HL-60 (cell line): ENCODE data around the gene PYGB.

Source experiments
- DNase-seq, 2 experiments: peaks; one replicate each; pipeline ENCODE4 v3.0.0-alpha.2; 2010 to 2020; ENCODE audit warnings: low read depth in 1 of 2, low spot score in 1 of 2
- H3K27ac ChIP-seq: fragments of 250-450 bp; sonication (Bioruptor Pico); replicated peaks from 2 replicates; pipeline ENCODE4 v1.5.1; 2020; ENCODE audit warnings: mild to moderate bottlenecking, moderate library complexity
- H3K27me3 ChIP-seq: fragments of 250-450 bp; sonication (Bioruptor Pico); 2 replicates; pipeline ENCODE4 v1.5.1; 2021; ENCODE audit warnings: mild to moderate bottlenecking, moderate library complexity; ENCODE audit not compliant: insufficient read depth, poor library complexity, severe bottlenecking
- H3K4me3 ChIP-seq: replicated peaks from 2 replicates; pipeline ENCODE4 v1.5.1; 2011; ENCODE audit warnings: mild to moderate bottlenecking, control low read depth, low read length; ENCODE audit not compliant: insufficient read depth
- GABPA ChIP-seq: IDR thresholded peaks from 2 replicates; pipeline ENCODE4 v1.6.1; 2012; ENCODE audit warnings: low read depth
- POLR2AphosphoS5 ChIP-seq: IDR thresholded peaks from 2 replicates; pipeline ENCODE4 v1.6.1; 2012; ENCODE audit warnings: low read depth
- SPI1 ChIP-seq: IDR thresholded peaks from 2 replicates; pipeline ENCODE4 v1.6.1; 2012; ENCODE audit warnings: low read depth, mild to moderate bottlenecking, borderline replicate concordance
- TF ChIP-seq, protein P1 (sequence below): IDR thresholded peaks from one replicate; pipeline ENCODE4 v1.5.1; 2011; ENCODE audit warnings: low read length, control low read depth, inconsistent platforms; ENCODE audit not compliant: insufficient read depth
- TF ChIP-seq, protein P2 (sequence below): IDR thresholded peaks from 2 replicates; pipeline ENCODE4 v1.6.1; 2012; ENCODE audit warnings: low read depth; ENCODE audit not compliant: insufficient replicate concordance

The PYGB gene

DNA sequence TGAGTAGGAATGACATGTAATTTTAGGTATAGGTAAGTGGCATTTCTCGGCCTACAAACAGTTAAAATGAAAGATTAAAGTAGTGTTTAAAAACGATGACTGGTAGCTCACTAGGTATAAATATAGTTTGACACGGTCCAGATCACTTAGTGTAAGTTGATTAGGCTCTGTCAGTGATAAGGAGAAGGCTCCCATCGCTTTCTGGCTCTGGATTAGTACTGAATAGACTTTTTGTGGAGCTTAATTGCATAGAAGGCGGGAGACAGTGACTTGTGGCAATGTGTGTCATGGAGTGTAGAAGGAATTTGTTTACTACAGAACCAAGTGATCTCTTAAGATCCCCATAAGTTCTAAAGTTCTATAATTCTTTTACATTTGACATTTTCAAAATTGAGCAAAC is 6.7 kb downstream of the PYGB start:
- no peak for DNase-seq
- TF ChIP-seq SPI1 (no peak), GABPA (no peak)
- no peaks in the 10 kb centered on the region for H3K27me3 ChIP-seq
- H3K27ac ChIP-seq = no peak overlapping the region
- no peak overlapping the region for H3K4me3 ChIP-seq

DNA sequence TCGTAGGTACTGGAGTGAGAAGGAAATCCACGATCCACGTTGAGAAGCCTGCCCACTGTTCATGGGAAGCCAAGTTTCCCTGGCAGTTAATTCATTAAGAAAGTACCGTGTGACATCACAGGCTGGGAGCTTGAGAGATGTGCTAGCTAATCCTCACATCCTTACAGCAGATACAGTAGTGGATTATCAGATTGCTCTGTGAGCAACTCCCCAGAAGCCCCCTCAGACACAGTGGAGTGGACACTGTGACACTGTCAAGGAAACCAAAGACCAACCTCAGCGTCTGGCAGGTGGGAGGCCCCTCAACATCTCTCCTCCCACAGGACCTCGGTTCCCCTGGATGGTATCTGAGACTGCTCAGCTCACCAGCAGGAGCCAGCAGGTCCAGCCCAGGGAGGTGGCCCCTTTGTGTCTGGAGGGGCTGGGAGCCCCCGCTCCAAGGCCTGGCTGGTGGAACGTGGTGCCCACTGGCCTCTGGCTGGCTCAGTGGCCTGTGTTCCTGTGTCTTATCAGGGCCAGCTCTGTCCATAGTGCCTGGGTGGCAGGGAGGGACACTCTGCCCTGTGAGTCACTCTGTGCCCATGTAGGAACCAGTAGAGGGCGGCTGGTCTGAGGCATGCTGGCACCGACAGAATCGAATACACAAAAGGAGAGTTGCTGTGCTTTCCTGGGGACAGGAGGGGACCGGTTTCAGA is 7.2 kb downstream of the PYGB start:
- Histone ChIP-seq H3K4me3 (no peak overlapping the region), H3K27me3 (no peaks in the 10 kb centered on the region), H3K27ac (no peak overlapping the region)
- TF ChIP-seq, protein P1, sequence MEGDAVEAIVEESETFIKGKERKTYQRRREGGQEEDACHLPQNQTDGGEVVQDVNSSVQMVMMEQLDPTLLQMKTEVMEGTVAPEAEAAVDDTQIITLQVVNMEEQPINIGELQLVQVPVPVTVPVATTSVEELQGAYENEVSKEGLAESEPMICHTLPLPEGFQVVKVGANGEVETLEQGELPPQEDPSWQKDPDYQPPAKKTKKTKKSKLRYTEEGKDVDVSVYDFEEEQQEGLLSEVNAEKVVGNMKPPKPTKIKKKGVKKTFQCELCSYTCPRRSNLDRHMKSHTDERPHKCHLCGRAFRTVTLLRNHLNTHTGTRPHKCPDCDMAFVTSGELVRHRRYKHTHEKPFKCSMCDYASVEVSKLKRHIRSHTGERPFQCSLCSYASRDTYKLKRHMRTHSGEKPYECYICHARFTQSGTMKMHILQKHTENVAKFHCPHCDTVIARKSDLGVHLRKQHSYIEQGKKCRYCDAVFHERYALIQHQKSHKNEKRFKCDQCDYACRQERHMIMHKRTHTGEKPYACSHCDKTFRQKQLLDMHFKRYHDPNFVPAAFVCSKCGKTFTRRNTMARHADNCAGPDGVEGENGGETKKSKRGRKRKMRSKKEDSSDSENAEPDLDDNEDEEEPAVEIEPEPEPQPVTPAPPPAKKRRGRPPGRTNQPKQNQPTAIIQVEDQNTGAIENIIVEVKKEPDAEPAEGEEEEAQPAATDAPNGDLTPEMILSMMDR = no peak
- TF ChIP-seq SPI1 = no peak
- TF ChIP-seq, protein P2, sequence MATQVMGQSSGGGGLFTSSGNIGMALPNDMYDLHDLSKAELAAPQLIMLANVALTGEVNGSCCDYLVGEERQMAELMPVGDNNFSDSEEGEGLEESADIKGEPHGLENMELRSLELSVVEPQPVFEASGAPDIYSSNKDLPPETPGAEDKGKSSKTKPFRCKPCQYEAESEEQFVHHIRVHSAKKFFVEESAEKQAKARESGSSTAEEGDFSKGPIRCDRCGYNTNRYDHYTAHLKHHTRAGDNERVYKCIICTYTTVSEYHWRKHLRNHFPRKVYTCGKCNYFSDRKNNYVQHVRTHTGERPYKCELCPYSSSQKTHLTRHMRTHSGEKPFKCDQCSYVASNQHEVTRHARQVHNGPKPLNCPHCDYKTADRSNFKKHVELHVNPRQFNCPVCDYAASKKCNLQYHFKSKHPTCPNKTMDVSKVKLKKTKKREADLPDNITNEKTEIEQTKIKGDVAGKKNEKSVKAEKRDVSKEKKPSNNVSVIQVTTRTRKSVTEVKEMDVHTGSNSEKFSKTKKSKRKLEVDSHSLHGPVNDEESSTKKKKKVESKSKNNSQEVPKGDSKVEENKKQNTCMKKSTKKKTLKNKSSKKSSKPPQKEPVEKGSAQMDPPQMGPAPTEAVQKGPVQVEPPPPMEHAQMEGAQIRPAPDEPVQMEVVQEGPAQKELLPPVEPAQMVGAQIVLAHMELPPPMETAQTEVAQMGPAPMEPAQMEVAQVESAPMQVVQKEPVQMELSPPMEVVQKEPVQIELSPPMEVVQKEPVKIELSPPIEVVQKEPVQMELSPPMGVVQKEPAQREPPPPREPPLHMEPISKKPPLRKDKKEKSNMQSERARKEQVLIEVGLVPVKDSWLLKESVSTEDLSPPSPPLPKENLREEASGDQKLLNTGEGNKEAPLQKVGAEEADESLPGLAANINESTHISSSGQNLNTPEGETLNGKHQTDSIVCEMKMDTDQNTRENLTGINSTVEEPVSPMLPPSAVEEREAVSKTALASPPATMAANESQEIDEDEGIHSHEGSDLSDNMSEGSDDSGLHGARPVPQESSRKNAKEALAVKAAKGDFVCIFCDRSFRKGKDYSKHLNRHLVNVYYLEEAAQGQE = no peak
- TF ChIP-seq GABPA = no peak
- TF ChIP-seq POLR2AphosphoS5 = no peak
- DNase-seq = no peak

DNA sequence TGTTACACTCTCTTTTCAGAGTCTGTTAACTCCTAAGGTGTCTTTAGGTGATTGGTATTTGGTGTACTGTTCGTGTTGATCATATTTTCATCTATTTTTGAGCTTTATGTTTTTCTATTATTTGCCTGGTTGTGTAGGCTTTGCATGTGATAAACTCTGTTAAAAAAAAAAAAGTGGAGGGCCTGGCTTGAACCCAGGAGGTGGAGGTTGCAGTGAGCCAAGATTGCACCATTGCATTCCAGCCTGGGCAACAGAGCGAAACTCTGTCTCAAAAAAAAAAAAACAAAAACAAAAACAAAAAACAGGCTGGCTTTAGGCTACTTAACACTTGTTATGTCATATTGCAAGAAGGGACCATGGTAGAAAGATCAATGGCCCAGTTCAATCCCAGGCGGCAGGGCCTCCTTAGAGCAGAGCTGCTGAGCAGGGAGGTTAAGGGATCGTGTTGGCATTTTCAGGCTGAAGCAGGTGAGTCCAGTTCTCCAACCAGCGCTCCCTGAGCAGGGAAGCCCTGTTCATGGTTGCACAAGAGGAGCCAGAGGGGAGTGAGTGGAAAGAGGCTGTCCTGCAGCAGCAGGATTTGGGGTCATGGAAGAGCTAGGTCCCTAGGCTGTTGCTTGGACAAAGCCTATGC is 8.5 kb downstream of the PYGB start:
- Histone ChIP-seq H3K4me3 (no peak overlapping the region), H3K27ac (no peak overlapping the region)
- DNase-seq = no peak

More for the DNA sequence above, 8.5 kb downstream of the PYGB start:
- H3K27me3 ChIP-seq = no peaks in the 10 kb centered on the region
- TF ChIP-seq, protein P1 = no peak
- TF ChIP-seq GABPA = no peak
- no peak for TF ChIP-seq SPI1
- TF ChIP-seq POLR2AphosphoS5 = no peak
- TF ChIP-seq, protein P2 = no peak
